Measurements from ENCODE around the gene ZNF121. TPM values are rescaled to one million over a fixed set of nuclear protein-coding genes. Genes with fewer than 3 reads are reported as not detected.
A peak's percentile ranks its signal among the peaks of the same experiment; 100 is the strongest.

ZNF121 gene
- 10 to 100 TPM; 15.6 to 25.4 (median 19.1) TPM for total RNA-seq
- polyA plus RNA-seq, result 1 to 10 TPM; 6.8 to 7.4 TPM
- long read RNA-seq, donor 1, partial matches to known transcripts, result 0 of 7 reads
- long read RNA-seq, donor 1, other reads (novel, unspliced or antisense), result 6 of 7 reads
- long read RNA-seq, donor 2, full-length matches to known transcripts, result 2 of 15 reads
- long read RNA-seq, donor 2, partial matches to known transcripts, result 1 of 15 reads
- long read RNA-seq, donor 2, other reads (novel, unspliced or antisense), result 12 of 15 reads
- long read RNA-seq, donor 3, partial matches to known transcripts, result 0 of 3 reads
- long read RNA-seq, donor 3, other reads (novel, unspliced or antisense), result 3 of 3 reads

GRCh38 chr19:9584073-9584833 is at the start of gene ZNF121:
ZNF121 (minus strand) TSS chr19:9584504; CDS start chr19:9568097, 16,407 bp downstream.
- Histone ChIP-seq H3K36me3 (peaks cover 0 to 16% (median 4%) of the 10 kb centered on the region in 9 donors), H3K9me3 (peaks cover 0 to 22% (median 2%) of the 10 kb centered on the region in 12 donors), H3K27ac (peak within 1 kb of the TSS; percentile 69 to 95 (median 91)), H3K4me1 (peaks cover 0 to 30% (median 19%) of the 10 kb centered on the region in 12 donors), H3K27me3 (peaks cover 0 to 14% (median 0%) of the 10 kb centered on the region in 9 donors), H3K4me3 (peak within 1 kb of the TSS; percentile 53 to 98 (median 87))
- 0 to 2% (median 0%) methylated on average over 20 to 51 of the region's 51 CpGs for WGBS, 4 donors
- ATAC-seq (peak; percentile 93 to 98 (median 97)), DNase-seq (peak; percentile 87 to 92 (median 90))
- TF ChIP-seq POLR2A (IDR thresholded peaks at IDR 0.05), result peak in 1 of 2 donors; percentile 38
- TF ChIP-seq CTCF (IDR thresholded peaks at IDR 0.05), result peak in 2 of 12 donors; percentile 10 to 13
- intact Hi-C loops (cut with DNase I), result loop anchor here in 6 of 10 donors (2.0 to 10.0 kb wide), 8 partner anchors 37 to 442 kb away; partner anchors contain the start of genes ZNF426 (in 2 of the 6), ZNF266 (in 1 of the 6), ZNF317 (in 1 of the 6) and ZNF561 (in 1 of the 6)

GRCh38 chr19:9627856-9628255 is 43.6 kb upstream of the ZNF121 start:
- ATAC-seq (no peak), DNase-seq (no peak)
- H3K27ac ChIP-seq, result no peak overlapping the region
- intact Hi-C loops (cut with DNase I), result loop anchor here in 7 of 10 donors (2.0 to 10.0 kb wide), 5 partner anchors 44 to 169 kb away; partner anchors contain the start of gene ZNF562 (in 1 of the 7)
- 59 to 86% (median 70%) methylated on average over 2 of the region's 2 CpGs for WGBS, 4 donors
- peaks cover 0 to 8% (median 0%) of the 10 kb centered on the region in 12 donors for H3K4me1 ChIP-seq
- TF ChIP-seq CTCF (IDR thresholded peaks at IDR 0.05) (no peak), POLR2A (IDR thresholded peaks at IDR 0.05) (no peak)
- no peak overlapping the region for H3K4me3 ChIP-seq
- H3K9me3 ChIP-seq, result no peaks in the 10 kb centered on the region
- H3K27me3 ChIP-seq, result no peaks in the 10 kb centered on the region
- peaks cover 0 to 14% (median 9%) of the 10 kb centered on the region in 9 donors for H3K36me3 ChIP-seq

GRCh38 chr19:9622531-9622930 is 38.2 kb upstream of the ZNF121 start:
- peaks cover 4 to 30% (median 18%) of the 10 kb centered on the region in 12 donors for H3K4me1 ChIP-seq
- intact Hi-C loops (cut with DNase I), result loop anchor here in 3 of 10 donors (1.0 to 10.0 kb wide), 4 partner anchors 52 to 310 kb away; partner anchors contain the start of gene ZNF562 (in 1 of the 3)
- peak overlapping the region in 8 of 12 donors; percentile 79 to 97 (median 93) for H3K27ac ChIP-seq
- TF ChIP-seq POLR2A (IDR thresholded peaks at IDR 0.05) (no peak), CTCF (IDR thresholded peaks at IDR 0.05) (no peak)
- DNase-seq, result no peak
- H3K4me3 ChIP-seq, result peak overlapping the region in 1 of 12 donors; percentile 97
- no peaks in the 10 kb centered on the region for H3K9me3 ChIP-seq
- no peak for ATAC-seq
- H3K27me3 ChIP-seq, result no peaks in the 10 kb centered on the region
- 67 to 70% (median 69%) methylated on average over 2 of the region's 2 CpGs for WGBS, 4 donors
- H3K36me3 ChIP-seq, result peaks cover 0 to 26% (median 20%) of the 10 kb centered on the region in 9 donors
